ENCODE results near the gene PKN3. TPM values are rescaled to one million over a fixed set of nuclear protein-coding genes. Genes with fewer than 3 reads are reported as not detected.

Gene PKN3
- total RNA-seq, 5 donors from 2014 or later (not counting 1 experiment from before 2014, with no cell fraction given) = 2.1 to 4.3 (median 3.7) TPM

DNA sequence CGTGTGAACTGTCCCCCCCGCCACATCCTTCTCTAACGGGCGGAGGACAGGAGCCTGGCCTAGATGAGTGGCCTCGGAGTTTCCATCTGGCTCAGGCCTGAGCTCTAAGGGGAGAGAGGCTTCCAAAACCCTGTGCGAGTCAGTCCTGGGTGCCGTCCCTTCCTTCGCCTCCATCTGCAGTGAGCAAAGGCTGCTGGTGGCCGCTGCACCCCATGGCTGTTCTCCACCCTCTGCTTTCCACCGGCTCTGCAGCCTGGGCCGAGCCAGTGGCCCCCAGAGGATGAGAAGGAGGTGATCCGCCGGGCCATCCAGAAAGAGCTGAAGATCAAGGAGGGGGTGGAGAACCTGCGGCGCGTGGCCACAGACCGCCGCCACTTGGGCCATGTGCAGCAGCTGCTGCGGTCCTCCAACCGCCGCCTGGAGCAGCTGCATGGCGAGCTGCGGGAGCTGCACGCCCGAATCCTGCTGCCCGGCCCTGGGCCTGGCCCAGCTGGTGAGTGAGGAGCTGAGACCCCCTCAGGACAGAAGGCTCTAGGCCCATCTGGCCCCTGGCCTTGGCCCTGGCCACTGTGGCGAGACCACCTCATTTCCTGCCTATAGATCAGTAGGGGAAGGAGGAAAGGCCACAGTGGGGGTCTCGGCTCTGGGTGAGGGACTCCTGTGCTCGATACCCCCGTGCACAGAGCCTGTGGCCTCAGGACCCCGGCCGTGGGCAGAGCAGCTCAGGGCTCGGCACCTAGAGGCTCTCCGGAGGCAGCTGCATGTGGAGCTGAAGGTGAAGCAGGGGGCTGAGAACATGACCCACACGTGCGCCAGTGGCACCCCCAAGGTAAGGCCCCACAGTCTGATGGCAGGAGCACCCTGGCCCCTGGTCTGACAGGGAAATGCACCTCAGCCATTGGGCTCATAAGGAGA is 3.0 kb downstream of the PKN3 start:
- WGBS (ENCODE audit: insufficient coverage) = 92% methylated on average over 30 of the region's 36 CpGs
- Mint-ChIP-seq H3K9me3 (no peaks in the 10 kb centered on the region), H3K4me1 (peaks cover 11 to 15% (median 13%) of the 10 kb centered on the region in 3 donors), H3K4me3 (no peak overlapping the region), H3K27me3 (no peaks in the 10 kb centered on the region), H3K36me3 (no peaks in the 10 kb centered on the region), H3K27ac (no peak overlapping the region)
- ATAC-seq (replicated peaks in 1 of 4) = no peak
- peaks cover 0 to 21% of the 10 kb centered on the region in 2 experiments for H3K4me1 ChIP-seq (ENCODE audit: control insufficient read depth in 1 of 2, extremely low read depth in 1 of 2, insufficient read depth in 2 of 2, low read length in 2 of 2)
- H3K9me3 ChIP-seq = no peaks in the 10 kb centered on the region
- CTCF ChIA-PET = interaction anchor here (0.6 to 0.9 kb wide), 2 partner anchors 43 to 216 kb away, joined by 3 to 5 read pairs; no protein-coding TSS in a partner anchor
- POLR2A ChIA-PET = no interaction called here
- H3K36me3 ChIP-seq (ENCODE audit: control insufficient read depth in 2 of 2, extremely low read depth in 1 of 2, insufficient read depth in 1 of 2, low read length in 1 of 2) = no peaks in the 10 kb centered on the region
- no peak overlapping the region for H3K4me3 ChIP-seq (ENCODE audit: control insufficient read depth in 1 of 2, extremely low read depth in 1 of 2, low read length in 1 of 2)
- DNase-seq = no peak
- no peaks in the 10 kb centered on the region for H3K27me3 ChIP-seq (replicated peaks in 1 of 2; ENCODE audit: control insufficient read depth in 2 of 2, extremely low read depth in 1 of 2, insufficient read depth in 2 of 2, low read length in 1 of 2)
- H3K27ac ChIP-seq (ENCODE audit: low read length) = no peak overlapping the region

GRCh38 chr9:128706045-128706444 is 3.7 kb downstream of the PKN3 start:
- ChIA-PET CTCF (interaction anchor here (0.6 to 0.9 kb wide), 2 partner anchors 42 to 215 kb away, joined by 3 to 5 read pairs; no protein-coding TSS in a partner anchor), POLR2A (interaction anchor here in 1 of 2 donors (0.6 kb wide), 1 partner anchor 59 kb away, joined by 3 read pairs; no protein-coding TSS in a partner anchor)
- Histone ChIP-seq H3K4me3 (ENCODE audit: control insufficient read depth in 1 of 2, extremely low read depth in 1 of 2, low read length in 1 of 2) (no peak overlapping the region), H3K27ac (ENCODE audit: low read length) (no peak overlapping the region), H3K27me3 (replicated peaks in 1 of 2; ENCODE audit: control insufficient read depth in 2 of 2, extremely low read depth in 1 of 2, insufficient read depth in 2 of 2, low read length in 1 of 2) (no peaks in the 10 kb centered on the region), H3K9me3 (no peaks in the 10 kb centered on the region), H3K4me1 (ENCODE audit: control insufficient read depth in 1 of 2, extremely low read depth in 1 of 2, insufficient read depth in 2 of 2, low read length in 2 of 2) (peaks cover 0 to 21% of the 10 kb centered on the region in 2 experiments), H3K36me3 (ENCODE audit: control insufficient read depth in 2 of 2, extremely low read depth in 1 of 2, insufficient read depth in 1 of 2, low read length in 1 of 2) (no peaks in the 10 kb centered on the region)
- H3K4me1 Mint-ChIP-seq = peaks cover 11 to 15% (median 13%) of the 10 kb centered on the region in 3 donors
- no peaks in the 10 kb centered on the region for H3K9me3 Mint-ChIP-seq
- ATAC-seq (replicated peaks in 1 of 4) (no peak), DNase-seq (no peak)
- no peaks in the 10 kb centered on the region for H3K27me3 Mint-ChIP-seq
- WGBS (ENCODE audit: insufficient coverage) = 100% methylated on average over 1 of the region's 1 CpG
- H3K36me3 Mint-ChIP-seq = no peaks in the 10 kb centered on the region
- no peak overlapping the region for H3K4me3 Mint-ChIP-seq
- H3K27ac Mint-ChIP-seq = no peak overlapping the region

GRCh38 chr9:128706671-128707381 is 4.5 kb downstream of the PKN3 start:
- Mint-ChIP-seq H3K27me3 (no peaks in the 10 kb centered on the region), H3K9me3 (no peaks in the 10 kb centered on the region), H3K4me1 (peaks cover 6 to 9% (median 7%) of the 10 kb centered on the region in 3 donors), H3K36me3 (no peaks in the 10 kb centered on the region), H3K27ac (no peak overlapping the region), H3K4me3 (no peak overlapping the region)
- ATAC-seq (replicated peaks in 1 of 4) (no peak), DNase-seq (no peak)
- no peak overlapping the region for H3K27ac ChIP-seq (ENCODE audit: low read length)
- no peaks in the 10 kb centered on the region for H3K9me3 ChIP-seq
- H3K4me1 ChIP-seq (ENCODE audit: control insufficient read depth in 1 of 2, extremely low read depth in 1 of 2, insufficient read depth in 2 of 2, low read length in 2 of 2) = peaks cover 0 to 15% of the 10 kb centered on the region in 2 experiments
- WGBS (ENCODE audit: insufficient coverage) = 92% methylated on average over 20 of the region's 23 CpGs
- H3K36me3 ChIP-seq (ENCODE audit: control insufficient read depth in 2 of 2, extremely low read depth in 1 of 2, insufficient read depth in 1 of 2, low read length in 1 of 2) = no peaks in the 10 kb centered on the region
- CTCF ChIA-PET = interaction anchor here (0.5 to 0.9 kb wide), 2 partner anchors 21 to 214 kb away, joined by 5 to 8 read pairs; no protein-coding TSS in a partner anchor
- no peaks in the 10 kb centered on the region for H3K27me3 ChIP-seq (replicated peaks in 1 of 2; ENCODE audit: control insufficient read depth in 2 of 2, extremely low read depth in 1 of 2, insufficient read depth in 2 of 2, low read length in 1 of 2)
- no peak overlapping the region for H3K4me3 ChIP-seq (ENCODE audit: control insufficient read depth in 1 of 2, extremely low read depth in 1 of 2, low read length in 1 of 2)
- POLR2A ChIA-PET = interaction anchor here in 1 of 2 donors (0.6 kb wide), 1 partner anchor 58 kb away, joined by 3 read pairs; no protein-coding TSS in a partner anchor

- H3K27ac ChIP-seq (ENCODE audit: low read length) = no peak overlapping the region
- peaks cover 0 to 11% of the 10 kb centered on the region in 2 experiments for H3K4me1 ChIP-seq (ENCODE audit: control insufficient read depth in 1 of 2, extremely low read depth in 1 of 2, insufficient read depth in 2 of 2, low read length in 2 of 2)
- no peaks in the 10 kb centered on the region for H3K9me3 Mint-ChIP-seq
- no peaks in the 10 kb centered on the region for H3K36me3 ChIP-seq (ENCODE audit: control insufficient read depth in 2 of 2, extremely low read depth in 1 of 2, insufficient read depth in 1 of 2, low read length in 1 of 2)
- H3K27me3 ChIP-seq (replicated peaks in 1 of 2; ENCODE audit: control insufficient read depth in 2 of 2, extremely low read depth in 1 of 2, insufficient read depth in 2 of 2, low read length in 1 of 2) = no peaks in the 10 kb centered on the region
- ChIA-PET CTCF (interaction anchor here in 1 of 2 donors (0.5 kb wide), 1 partner anchor 412 kb away, joined by 5 read pairs; no protein-coding TSS in a partner anchor), POLR2A (no interaction called here)
- H3K36me3 Mint-ChIP-seq = no peaks in the 10 kb centered on the region
- H3K4me3 ChIP-seq (ENCODE audit: control insufficient read depth in 1 of 2, extremely low read depth in 1 of 2, low read length in 1 of 2) = no peak overlapping the region
- ATAC-seq (replicated peaks in 1 of 4) = no peak
- H3K4me1 Mint-ChIP-seq = peaks cover 0 to 5% (median 3%) of the 10 kb centered on the region in 3 donors
- H3K9me3 ChIP-seq = no peaks in the 10 kb centered on the region
- H3K27ac Mint-ChIP-seq = no peak overlapping the region
- DNase-seq = no peak
- WGBS (ENCODE audit: insufficient coverage) = no CpG with 5 or more reads among the region's 8 CpGs
- H3K27me3 Mint-ChIP-seq = no peaks in the 10 kb centered on the region
- H3K4me3 Mint-ChIP-seq = no peak overlapping the region
Observed at GRCh38 chr9:128707446-128707845, 5.1 kb downstream of the PKN3 start.

- Mint-ChIP-seq H3K27ac (no peak overlapping the region), H3K4me3 (no peak overlapping the region), H3K36me3 (no peaks in the 10 kb centered on the region), H3K9me3 (no peaks in the 10 kb centered on the region), H3K27me3 (no peaks in the 10 kb centered on the region), H3K4me1 (no peaks in the 10 kb centered on the region)
- CTCF ChIA-PET = no interaction called here
- Histone ChIP-seq H3K4me1 (ENCODE audit: control insufficient read depth in 1 of 2, extremely low read depth in 1 of 2, insufficient read depth in 2 of 2, low read length in 2 of 2) (no peaks in the 10 kb centered on the region), H3K4me3 (ENCODE audit: control insufficient read depth in 1 of 2, extremely low read depth in 1 of 2, low read length in 1 of 2) (no peak overlapping the region), H3K27ac (ENCODE audit: low read length) (no peak overlapping the region), H3K9me3 (no peaks in the 10 kb centered on the region), H3K36me3 (ENCODE audit: control insufficient read depth in 2 of 2, extremely low read depth in 1 of 2, insufficient read depth in 1 of 2, low read length in 1 of 2) (no peaks in the 10 kb centered on the region), H3K27me3 (replicated peaks in 1 of 2; ENCODE audit: control insufficient read depth in 2 of 2, extremely low read depth in 1 of 2, insufficient read depth in 2 of 2, low read length in 1 of 2) (no peaks in the 10 kb centered on the region)
- POLR2A ChIA-PET = interaction anchor here in 1 of 2 donors (0.7 kb wide), 1 partner anchor 139 kb away, joined by 6 read pairs; no protein-coding TSS in a partner anchor
- 92% methylated on average over 22 of the region's 26 CpGs for WGBS (ENCODE audit: insufficient coverage)
- DNase-seq (no peak), ATAC-seq (replicated peaks in 1 of 4) (no peak)
Observed at GRCh38 chr9:128712451-128713410, 10.4 kb downstream of the PKN3 start.
